ENCODE results near the gene MVD.
"Not testable (repeated sequence)": the region's sequence is repeated elsewhere in the genome, so short reads cannot be mapped to it uniquely, and the experiment has no call there.

The MVD gene

DNA sequence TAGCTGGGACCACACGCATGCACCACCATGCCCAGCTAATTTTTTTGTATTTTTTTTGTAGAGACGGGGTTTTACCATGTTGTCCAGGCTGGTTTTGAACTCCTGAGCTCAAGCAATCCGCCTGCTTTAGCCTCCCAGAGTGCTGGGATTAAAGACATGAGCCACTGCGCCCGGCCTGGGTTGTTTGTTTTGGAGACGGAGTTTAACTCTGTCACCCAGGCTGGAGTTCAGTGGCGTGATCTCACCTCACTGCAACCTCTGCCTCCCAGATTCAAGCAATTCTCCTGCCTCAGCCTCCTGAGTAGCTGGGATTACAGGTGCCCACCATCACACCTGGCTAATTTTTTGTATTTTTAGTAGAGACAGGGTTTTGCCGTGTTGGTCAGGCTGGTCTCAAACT, 53.5 kb downstream of the MVD start:
- not testable (repeated sequence) for DNase-seq

DNA sequence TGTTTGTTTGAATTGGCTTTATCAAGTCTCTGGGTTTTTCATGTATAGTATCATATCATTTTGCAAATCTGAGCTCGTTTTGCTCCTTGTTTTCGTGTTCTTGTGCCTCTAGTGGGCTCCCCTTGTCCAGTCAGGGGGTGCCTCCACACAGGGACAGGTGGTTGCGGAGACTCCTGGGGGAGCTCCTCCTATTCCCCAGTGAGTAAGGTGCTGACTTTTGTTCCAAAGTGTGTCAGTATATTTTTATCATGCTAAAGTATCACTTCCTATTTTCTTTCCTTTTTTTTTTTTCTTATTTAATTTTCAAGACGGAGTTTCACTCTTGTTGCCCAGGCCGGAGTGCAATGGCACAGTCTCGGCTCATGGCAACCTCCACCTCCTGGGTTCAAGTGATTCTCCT, 54.8 kb downstream of the MVD start:
- no peak for DNase-seq

DNA sequence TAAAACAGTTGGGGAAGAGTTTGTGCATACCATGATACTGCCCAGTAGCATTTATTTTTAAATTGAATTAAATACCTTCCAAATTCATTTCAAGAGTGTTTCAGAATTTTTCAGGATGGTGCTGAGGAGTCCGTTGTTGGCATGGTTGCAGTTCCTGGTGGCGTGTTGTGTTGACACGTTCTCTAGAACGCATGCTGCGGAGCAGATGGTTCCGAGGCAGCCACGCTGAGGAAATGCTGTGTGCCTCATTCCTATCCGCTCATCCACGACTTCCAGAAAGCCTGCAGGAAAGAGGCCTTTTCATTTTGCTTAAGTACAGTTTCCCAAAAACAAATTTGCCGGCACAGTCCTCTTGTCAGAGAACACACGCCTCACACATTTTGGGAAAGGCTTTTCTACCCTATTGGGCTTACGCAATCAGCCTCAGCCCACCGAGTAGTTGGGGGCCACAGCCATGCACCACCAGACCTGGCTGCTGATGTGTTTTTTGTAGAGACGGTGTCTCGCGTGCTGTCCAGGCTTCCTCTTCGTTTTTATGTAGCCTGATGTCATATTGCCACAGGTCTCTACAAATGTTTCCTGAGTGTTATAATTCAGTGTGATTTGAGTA, 56.6 kb downstream of the MVD start:
- no peak for DNase-seq

DNA sequence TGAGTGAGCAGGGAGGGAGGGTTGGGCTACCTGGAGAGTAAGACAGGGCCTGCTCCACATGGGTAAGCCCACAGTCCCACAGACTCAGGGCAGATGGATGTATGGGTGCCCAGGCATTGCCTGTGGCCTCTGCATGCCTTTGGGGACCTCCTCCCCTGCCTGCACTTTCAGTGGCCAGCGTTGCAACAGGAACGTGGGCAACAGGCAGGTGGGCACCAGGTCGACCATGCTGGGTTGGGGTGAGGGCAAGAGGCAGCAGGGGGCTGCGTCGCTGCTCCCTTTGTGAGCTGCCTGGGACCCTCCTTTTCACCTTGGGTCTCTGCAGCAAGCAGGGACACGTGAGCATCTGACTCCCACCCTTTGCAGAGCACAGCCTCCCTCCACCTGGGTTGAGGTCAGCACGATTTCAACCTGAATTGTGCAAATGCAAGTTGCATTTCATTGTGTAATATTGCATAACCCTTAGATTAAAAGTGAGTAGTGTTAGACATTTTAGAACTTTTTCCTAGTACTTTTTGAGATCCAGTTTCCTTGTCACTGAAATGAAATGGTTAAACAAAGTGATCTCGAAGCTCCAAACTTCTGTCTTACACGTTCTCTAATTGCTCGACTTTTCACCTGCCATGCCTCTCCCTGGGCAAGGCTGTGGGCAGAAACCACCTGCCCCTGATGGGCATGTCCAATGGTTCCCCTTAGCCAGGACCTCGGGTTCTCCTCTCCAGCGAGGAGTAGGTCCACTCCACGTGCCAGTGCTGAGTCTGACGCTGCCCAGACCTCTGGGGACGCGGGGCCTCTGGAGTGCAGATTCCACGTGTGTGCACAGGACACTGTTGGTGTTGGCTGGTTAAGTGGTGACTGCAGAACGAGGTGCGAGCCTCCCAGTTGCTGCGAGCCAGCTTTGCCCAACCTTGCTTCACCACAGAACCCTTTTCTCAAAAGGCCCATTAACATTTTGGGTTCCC, 57.4 kb downstream of the MVD start:
- no peak for DNase-seq

DNA sequence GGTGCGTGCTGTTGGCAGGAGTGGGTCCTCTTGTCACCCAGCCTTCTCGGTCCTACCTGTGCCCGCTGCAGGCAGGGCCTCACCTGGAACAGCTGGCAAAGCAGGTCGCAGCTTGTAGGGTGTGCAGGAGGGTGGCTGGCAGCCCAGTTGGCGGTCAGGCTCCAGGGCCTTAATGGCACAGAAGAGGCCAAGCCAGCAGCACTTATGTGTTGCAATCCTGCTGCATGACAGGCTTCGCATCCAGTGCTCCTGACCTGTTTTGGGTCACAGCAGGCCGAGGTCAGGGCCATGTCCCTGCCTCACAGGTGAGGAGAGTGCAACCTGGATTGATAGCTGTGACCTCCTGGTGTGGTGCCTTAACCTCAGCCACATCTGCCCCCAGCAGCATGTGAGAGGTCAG, 60.8 kb downstream of the MVD start:
- no peak for DNase-seq
